HEK293T (cell line): ENCODE data around the gene TSC1.

Experiments used
- CTBP1 ChIP-seq: fragments of 450-650 bp; IDR thresholded peaks from 2 replicates; pipeline ENCODE4 v1.6.1; 2016; ENCODE audit warnings: borderline replicate concordance
- FOXA1 ChIP-seq: fragments of 450-650 bp; IDR thresholded peaks from 2 replicates; pipeline ENCODE4 v1.6.1; 2016; ENCODE audit warnings: mild to moderate bottlenecking
- FOXM1 ChIP-seq: fragments of 450-650 bp; IDR thresholded peaks from 2 replicates; pipeline ENCODE4 v1.6.1; 2017; ENCODE audit warnings: mild to moderate bottlenecking, borderline replicate concordance
- L3MBTL2 ChIP-seq: fragments of 450-650 bp; conservative IDR thresholded peaks from 2 replicates; pipeline ENCODE4 v1.6.1; 2016; ENCODE audit warnings: mild to moderate bottlenecking
- LEF1 ChIP-seq: fragments of 450-650 bp; IDR thresholded peaks from 2 replicates; pipeline ENCODE4 v1.6.1; 2017; ENCODE audit warnings: mild to moderate bottlenecking, borderline replicate concordance
- SP1 ChIP-seq: fragments of 450-650 bp; IDR thresholded peaks from 2 replicates; pipeline ENCODE4 v1.6.1; 2017
- TARDBP ChIP-seq: fragments of 450-650 bp; IDR thresholded peaks from 2 replicates; pipeline ENCODE4 v1.6.1; 2016

GRCh38 chr9:132896264-132896663 lies 48.2 kb downstream of the TSC1 start:
- TF ChIP-seq LEF1 = no peak
- TF ChIP-seq FOXA1 = no peak
- TF ChIP-seq FOXM1 = no peak
- no peak for TF ChIP-seq TARDBP
- TF ChIP-seq CTBP1 = no peak
- TF ChIP-seq L3MBTL2 = no peak
- no peak for TF ChIP-seq SP1
